Cortex of kidney (tissue), 1 donor: ENCODE results near the gene SOAT2.
"Not testable (repeated sequence)": the region's sequence is repeated elsewhere in the genome, so short reads cannot be mapped to it uniquely, and the experiment has no call there.

Source experiments
- DNase-seq: peaks from one replicate; lab custom pipeline; 2025; lab: John Stamatoyannopoulos, UW

Gene SOAT2

GRCh38 chr12:53105712-53106439 lies 2.6 kb downstream of the SOAT2 start:
- DNase-seq, result no peak

DNA sequence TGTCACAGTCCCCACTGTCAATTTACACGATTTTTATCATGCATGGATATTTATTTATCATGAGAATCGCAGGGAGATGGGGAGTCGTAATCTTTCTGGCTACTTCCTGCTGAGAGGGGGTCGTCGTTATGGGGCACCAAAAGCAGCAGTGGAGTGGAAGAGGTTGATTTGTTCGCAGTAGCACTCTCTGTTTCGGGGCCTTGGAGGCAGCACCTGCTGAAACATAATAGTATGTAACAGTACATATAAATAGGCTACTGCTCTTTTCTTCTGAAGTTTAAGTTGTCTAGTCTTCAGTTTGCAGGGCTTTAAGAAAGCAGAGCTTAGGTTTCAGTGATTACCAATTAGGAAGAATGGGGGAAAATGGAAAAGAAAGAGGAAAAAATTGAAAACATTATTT lies 3.8 kb downstream of the SOAT2 start:
- no peak for DNase-seq

GRCh38 chr12:53112431-53112830 lies 9.1 kb downstream of the SOAT2 start:
- DNase-seq, result not testable (repeated sequence)

DNA sequence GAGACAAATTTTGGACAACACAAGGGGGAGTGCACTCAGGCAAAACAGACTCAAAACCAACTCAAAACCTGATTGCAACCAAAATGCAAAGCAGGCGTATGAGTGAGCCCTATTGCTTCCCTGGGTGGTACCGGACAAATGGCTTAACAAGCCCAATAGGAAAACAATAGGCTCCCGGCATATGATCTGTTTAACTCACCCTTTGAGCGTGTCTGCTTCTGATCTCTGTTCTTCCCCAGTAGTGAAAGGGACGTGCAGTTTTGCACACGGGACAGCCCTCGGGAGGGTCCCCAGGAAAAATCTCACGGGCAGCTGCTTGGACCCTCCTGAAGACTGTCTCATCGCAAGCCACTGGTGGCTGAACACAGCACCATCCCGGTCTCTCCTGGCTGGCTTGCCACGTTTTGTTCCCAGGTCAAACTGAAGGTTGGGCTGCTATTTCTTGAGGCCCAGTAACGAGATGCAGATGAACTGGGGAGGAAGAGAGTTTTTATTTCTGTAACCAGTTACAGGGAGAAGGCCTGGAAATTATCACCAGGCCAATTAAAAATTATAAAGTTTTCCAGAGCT lies 9.9 kb downstream of the SOAT2 start:
- no peak for DNase-seq

DNA sequence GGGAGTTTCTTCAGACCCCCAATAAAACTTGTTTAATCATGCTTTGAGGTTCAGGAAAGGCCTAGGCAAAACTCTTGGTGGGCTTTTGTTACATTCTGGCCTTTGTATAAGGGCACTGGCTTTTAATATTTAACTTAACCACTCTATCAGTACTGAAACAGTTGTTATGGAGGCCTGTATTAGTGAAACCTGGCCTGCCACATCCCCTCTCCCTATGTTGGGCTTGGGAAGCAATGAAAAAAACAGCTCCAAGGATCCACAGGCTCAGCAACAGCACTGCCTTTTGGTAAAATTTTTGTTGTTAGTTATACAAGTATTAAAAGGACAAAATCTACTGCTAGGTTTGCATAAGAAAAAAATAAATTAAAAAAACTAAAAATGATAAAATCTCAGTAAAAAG lies 10.7 kb downstream of the SOAT2 start:
- DNase-seq, result no peak

GRCh38 chr12:53115112-53115890 lies 12.0 kb downstream of the SOAT2 start:
- DNase-seq, result no peak

DNA sequence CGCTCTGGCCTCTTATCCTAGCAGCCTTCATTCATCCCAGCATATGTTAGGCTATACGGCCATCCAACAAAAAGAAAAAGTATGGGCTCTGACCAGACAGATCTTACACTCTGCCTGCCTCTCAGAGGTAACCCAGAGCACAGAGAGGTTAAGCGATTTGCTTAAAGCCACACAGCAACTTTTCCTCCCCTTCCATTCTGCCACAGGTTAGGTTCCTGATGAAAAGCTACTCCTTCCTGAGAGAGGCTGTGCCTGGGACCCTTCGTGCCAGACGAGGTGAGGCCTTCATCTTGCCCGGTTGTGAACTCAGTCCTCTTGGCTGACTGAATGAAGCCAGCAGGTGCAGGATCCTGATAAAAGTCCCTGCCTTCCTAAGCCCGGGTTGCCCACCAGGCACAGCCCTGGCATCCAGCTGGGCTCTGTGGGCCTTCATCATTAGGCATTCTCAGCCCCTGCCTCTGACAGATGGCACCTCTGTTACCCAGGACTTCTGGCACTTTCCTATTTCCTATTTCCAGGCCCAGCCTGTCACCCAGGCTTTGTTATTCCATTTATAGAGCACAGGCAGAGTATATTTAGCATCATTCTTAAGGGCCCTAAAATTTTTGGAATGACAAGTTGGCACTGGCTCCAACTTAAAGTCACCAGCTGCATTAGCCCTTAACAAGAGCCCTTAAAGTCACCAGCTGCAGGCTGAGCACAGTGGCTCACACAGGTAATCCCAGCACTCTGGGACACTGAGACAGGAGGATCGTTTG lies 12.8 kb downstream of the SOAT2 start:
- no peak for DNase-seq

DNA sequence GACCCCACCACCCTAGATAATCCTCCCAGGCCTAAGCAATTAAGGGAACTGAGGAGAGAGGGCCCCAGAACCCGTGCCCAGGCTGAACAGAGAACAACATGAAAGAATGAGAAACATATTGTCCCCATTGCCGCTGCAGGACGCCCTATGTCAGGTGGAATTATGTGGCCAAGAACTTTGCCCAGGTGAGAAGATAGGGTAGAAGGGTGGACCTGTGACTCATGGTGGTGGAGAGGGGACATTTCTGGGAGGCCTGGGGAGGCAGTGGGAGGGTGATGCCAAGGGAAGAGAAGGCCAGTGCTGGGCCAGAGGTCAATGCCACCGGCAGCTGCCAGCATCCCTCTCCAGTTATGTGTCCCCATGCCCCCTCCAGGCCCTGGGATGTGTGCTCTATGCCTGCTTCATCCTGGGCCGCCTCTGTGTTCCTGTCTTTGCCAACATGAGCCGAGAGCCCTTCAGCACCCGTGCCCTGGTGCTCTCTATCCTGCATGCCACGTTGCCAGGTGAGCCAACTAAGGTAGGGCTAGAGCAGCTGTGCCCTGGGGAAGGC lies 15.5 kb downstream of the SOAT2 start:
- DNase-seq, result no peak

GRCh38 chr12:53120685-53121525 lies 17.6 kb downstream of the SOAT2 start:
- DNase-seq, result no peak

- no peak for DNase-seq
Observed at GRCh38 chr12:53122961-53123468, 19.7 kb downstream of the SOAT2 start.

DNA sequence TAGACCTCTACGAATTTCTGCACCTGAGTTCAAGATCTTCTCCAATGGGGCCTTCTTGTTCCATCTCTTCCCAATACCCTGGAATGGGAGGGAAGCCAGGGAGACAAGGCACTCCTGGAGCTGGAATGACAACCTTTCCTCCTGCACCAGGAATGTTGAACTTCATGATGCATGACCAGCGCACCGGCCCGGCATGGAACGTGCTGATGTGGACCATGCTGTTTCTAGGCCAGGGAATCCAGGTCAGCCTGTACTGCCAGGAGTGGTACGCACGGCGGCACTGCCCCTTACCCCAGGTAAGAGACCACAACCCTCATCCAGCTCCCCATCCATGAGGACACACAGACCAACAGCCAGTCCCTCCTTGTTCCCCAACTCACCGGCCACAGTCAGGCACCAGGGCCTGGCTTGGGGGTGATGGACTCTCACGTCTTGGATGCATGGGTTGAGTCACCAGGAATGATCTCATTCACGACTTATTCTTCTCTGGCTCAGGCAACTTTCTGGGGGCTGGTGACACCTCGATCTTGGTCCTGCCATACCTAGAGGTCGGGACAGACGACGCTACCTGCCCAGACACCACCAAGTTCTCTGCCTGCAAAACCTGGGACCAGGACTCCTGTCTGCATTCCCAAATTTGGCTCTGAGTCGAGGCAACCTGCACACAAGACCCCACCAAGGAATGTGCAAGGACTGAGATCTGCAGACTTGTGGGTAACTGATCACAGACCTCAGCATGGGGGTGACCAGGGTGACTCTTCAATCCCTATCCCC lies 20.5 kb downstream of the SOAT2 start:
- no peak for DNase-seq

DNA sequence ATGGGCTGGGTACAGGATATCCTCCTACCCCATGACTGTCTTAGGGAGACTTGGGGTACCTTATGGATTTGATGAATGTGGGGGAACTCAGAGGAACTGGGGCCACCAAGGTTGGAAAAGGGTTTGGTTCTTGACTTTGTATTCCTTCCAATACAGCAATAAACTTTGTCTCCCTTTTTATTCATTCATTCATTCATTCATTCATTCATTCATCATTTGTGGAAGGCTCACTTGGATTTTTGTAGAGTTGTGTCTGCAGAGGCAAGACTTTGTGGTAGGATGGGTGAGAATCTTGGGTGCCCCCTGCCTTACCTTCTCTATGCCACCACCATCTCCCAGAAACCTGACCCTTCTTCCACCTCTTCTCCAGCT lies 21.1 kb downstream of the SOAT2 start:
- no peak for DNase-seq

GRCh38 chr12:53127169-53127568 lies 23.9 kb downstream of the SOAT2 start:
- DNase-seq, result no peak

GRCh38 chr12:53128780-53129569 lies 25.7 kb downstream of the SOAT2 start:
- no peak for DNase-seq

- DNase-seq, result no peak
Observed at GRCh38 chr12:53131844-53132243, 28.6 kb downstream of the SOAT2 start.

GRCh38 chr12:53133722-53134121 lies 30.4 kb downstream of the SOAT2 start:
- no peak for DNase-seq

DNA sequence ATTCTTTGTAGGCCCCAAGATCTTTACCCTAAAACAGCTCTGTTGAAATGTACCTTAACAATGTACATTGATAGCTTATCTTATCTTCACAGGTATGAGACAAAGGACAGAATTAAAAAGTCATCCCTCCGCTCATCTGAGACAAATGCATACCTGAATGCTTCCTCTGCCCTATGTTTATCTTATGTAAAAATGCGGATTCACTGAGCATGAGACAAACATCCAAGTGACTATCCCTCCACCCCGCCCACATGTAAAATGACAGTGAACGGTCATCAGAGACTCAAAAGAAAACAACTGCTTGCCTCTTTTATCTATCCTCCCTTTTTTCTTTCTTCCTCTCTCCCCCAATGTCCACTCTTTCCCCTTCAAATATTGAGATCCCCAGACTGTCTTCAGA lies 40.1 kb downstream of the SOAT2 start:
- no peak for DNase-seq

DNA sequence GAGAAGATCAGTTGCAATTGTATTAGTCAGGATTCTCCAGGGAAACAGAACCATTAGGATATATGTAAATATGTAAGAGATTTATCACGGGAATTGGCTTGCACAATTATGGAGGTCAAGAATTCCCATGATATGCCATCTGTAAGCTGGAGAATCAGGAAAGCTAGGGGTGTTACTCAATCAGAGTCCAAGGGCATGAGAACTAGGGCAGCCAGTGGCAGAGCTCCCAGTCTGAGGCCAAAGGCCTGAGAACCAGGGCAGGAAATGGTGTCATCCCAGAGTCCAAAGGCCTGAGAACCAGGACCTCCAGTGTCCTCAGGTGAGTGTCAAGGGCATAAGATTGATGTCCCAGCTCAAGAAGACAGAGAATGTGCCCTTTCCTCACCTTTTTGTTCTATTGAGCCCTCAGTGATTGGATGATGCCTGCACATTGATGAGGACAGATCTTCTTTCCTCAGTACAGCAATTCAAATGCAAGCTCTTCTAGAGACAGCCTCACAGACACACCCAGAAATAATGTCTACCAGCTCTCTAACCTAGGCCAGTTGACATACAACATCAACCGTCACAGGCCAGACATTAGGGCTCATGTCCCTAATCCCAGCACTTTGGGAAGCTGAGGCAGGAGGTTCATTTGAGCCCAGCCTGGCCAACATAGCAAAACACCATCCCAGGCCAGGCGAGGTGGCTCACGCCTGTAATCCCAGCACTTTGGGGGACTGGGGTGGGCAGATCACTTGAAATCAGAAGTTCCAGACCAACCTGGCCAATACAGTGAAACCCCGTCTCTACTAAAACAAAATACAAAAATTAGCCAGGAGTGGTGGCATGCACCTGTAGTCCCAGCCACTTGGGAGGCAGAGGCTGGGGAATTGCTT lies 42.3 kb downstream of the SOAT2 start:
- DNase-seq, result no peak
